Retinal pigment epithelial cell (primary cell): ENCODE measurements around the gene DENND4A.

Experiments used
- DNase-seq: peaks from one replicate; pipeline ENCODE4 v3.0.0-alpha.2; 2010; ENCODE audit warnings: low read depth
- H3K4me3 ChIP-seq: 2 replicates; pipeline ENCODE4 v1.5.1; 2011; ENCODE audit warnings: mild to moderate bottlenecking, low read length, control low read depth, moderate library complexity
- CTCF ChIP-seq: conservative IDR thresholded peaks from 2 replicates; pipeline ENCODE4 v1.5.1; 2011; ENCODE audit warnings: low read depth, low read length, control low read depth, inconsistent platforms

DENND4A gene

GRCh38 chr15:65835447-65835846, 43.4 kb upstream of the DENND4A start:
- TF ChIP-seq CTCF: no peak
- H3K4me3 ChIP-seq: no peak overlapping the region
- no peak for DNase-seq

GRCh38 chr15:65834603-65835282, 42.6 kb upstream of the DENND4A start:
- TF ChIP-seq CTCF: no peak

GRCh38 chr15:65833501-65834205, 41.6 kb upstream of the DENND4A start:
- TF ChIP-seq CTCF: no peak
- DNase-seq: no peak
- no peak overlapping the region for H3K4me3 ChIP-seq

More at GRCh38 chr15:65834603-65835282, 42.6 kb upstream of the DENND4A start:
- DNase-seq: no peak
- H3K4me3 ChIP-seq: no peak overlapping the region

GRCh38 chr15:65832549-65833364, 40.7 kb upstream of the DENND4A start:
- H3K4me3 ChIP-seq: no peak overlapping the region
- DNase-seq: peak; percentile 56
- peak; percentile 19 for TF ChIP-seq CTCF

GRCh38 chr15:65829130-65829764, 37.2 kb upstream of the DENND4A start:
- peak; percentile 58 for TF ChIP-seq CTCF
- H3K4me3 ChIP-seq: no peak overlapping the region
- DNase-seq: no peak

GRCh38 chr15:65828585-65828984, 36.5 kb upstream of the DENND4A start:
- no peak overlapping the region for H3K4me3 ChIP-seq
- DNase-seq: no peak
- no peak for TF ChIP-seq CTCF
